Kidney epithelial cell (primary cell): ENCODE data around the gene GFY. TPM values are rescaled to one million over a fixed set of nuclear protein-coding genes. Genes with fewer than 3 reads are reported as not detected.

Source experiments
- DNase-seq: peaks from one replicate; pipeline ENCODE4 v3.0.0-alpha.2; 2010; ENCODE audit warnings: low read depth
- H3K27me3 ChIP-seq: 2 replicates; pipeline ENCODE4 v1.6.0; 2011; ENCODE audit warnings: low read length; ENCODE audit not compliant: control insufficient read depth, insufficient read depth
- H3K36me3 ChIP-seq: 2 replicates; pipeline ENCODE4 v1.5.1; 2011; ENCODE audit warnings: low read length; ENCODE audit not compliant: control insufficient read depth, insufficient read depth
- H3K4me3 ChIP-seq: 2 replicates; pipeline ENCODE4 v1.5.1; 2011; ENCODE audit warnings: low read depth, mild to moderate bottlenecking, control low read depth, low read length
- CTCF ChIP-seq: IDR thresholded peaks from 2 replicates; pipeline ENCODE4 v1.5.1; 2011; ENCODE audit warnings: mild to moderate bottlenecking, moderate library complexity, low read length, control low read depth, inconsistent platforms; ENCODE audit not compliant: insufficient read depth, poor library complexity, severe bottlenecking
- total RNA-seq: library from RNA; depleted of rRNA; stranded (reverse); fragments of >200 nt; gene quantifications from 2 replicates; pipeline ENCODE4 v1.2.3, GENCODE V29; 2015

Gene GFY
- total RNA-seq, 1 donor from 2014 or later: not detected

DNA sequence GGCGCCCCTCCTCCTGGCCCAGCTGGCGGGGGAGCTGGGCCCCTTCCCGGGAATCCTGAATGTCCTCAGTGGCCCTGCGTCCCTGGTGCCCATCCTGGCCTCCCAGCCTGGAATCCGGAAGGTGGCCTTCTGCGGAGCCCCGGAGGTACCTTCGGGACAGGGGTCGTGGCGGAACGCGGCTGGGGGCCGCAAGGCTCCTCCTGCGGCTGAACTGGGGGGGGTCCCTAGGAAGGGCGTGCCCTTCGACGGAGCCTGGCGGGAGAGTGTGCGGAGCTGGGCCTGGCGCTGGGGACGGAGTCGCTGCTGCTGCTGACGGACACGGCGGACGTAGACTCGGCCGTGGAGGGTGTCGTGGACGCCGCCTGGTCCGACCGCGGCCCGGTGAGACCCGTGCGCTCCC, 36.5 kb downstream of the GFY start:
- Histone ChIP-seq H3K36me3 (no peaks in the 10 kb centered on the region), H3K4me3 (no peak overlapping the region), H3K27me3 (no peaks in the 10 kb centered on the region)
- no peak for TF ChIP-seq CTCF
- DNase-seq: no peak

DNA sequence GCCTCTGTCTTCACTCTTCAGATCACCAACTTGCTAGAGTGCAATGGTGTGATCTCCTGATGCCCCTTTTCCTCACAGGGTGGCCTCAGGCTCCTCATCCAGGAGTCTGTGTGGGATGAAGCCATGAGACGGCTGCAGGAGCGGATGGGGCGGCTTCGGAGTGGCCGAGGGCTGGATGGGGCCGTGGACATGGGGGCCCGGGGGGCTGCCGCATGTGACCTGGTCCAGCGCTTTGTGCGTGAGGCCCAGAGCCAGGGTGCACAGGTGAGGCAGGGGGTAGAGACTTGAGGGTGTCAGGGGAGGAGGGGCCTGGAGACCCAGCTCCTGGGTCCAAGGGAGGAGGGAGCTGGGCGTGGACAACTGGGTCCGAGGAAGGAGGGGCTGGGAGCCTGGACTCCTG, 37.3 kb downstream of the GFY start:
- TF ChIP-seq CTCF: no peak
- no peak for DNase-seq
- H3K36me3 ChIP-seq: no peaks in the 10 kb centered on the region
- H3K4me3 ChIP-seq: no peak overlapping the region
- H3K27me3 ChIP-seq: no peaks in the 10 kb centered on the region

DNA sequence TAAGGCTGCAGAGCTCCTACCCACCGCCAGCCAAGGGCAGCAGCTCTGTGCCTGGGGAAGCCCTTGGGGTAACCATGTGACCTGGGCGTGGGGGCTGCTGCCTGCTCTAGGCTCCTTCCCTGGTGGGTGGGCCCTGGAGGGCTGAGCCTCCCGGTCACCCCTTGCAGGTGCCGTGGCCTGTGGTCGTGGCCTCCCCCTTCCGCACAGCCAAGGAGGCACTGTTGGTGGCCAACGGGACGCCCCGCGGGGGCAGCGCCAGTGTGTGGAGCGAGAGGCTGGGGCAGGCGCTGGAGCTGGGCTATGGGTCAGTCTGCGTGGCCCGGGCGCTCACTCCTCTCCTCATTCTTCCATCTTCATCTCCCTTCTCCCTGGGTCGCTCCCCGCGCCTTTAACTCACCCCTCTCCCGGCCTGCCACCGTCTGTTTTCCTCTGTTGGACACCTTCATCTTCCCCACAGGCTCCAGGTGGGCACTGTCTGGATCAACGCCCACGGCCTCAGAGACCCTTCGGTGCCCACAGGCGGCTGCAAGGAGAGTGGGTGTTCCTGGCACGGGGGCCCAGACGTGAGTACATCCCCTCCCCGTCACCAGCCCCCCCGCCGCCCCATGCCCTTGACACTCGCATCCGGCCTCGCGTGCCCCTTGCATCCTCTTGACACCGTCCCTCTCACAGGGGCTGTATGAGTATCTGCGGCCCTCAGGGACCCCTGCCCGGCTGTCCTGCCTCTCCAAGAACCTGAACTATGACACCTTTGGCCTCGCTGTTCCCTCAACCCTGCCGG, 39.0 kb downstream of the GFY start:
- no peak for DNase-seq
- no peak for TF ChIP-seq CTCF
- H3K27me3 ChIP-seq: no peaks in the 10 kb centered on the region
- H3K36me3 ChIP-seq: no peaks in the 10 kb centered on the region
- no peak overlapping the region for H3K4me3 ChIP-seq

GRCh38 chr19:49465371-49465770, 40.2 kb downstream of the GFY start:
- no peak overlapping the region for H3K4me3 ChIP-seq
- no peak for TF ChIP-seq CTCF
- no peaks in the 10 kb centered on the region for H3K27me3 ChIP-seq
- DNase-seq: no peak
- H3K36me3 ChIP-seq: no peaks in the 10 kb centered on the region

- DNase-seq: no peak
- H3K36me3 ChIP-seq: no peaks in the 10 kb centered on the region
Observed at GRCh38 chr19:49468199-49468598, 43.0 kb downstream of the GFY start.

More at GRCh38 chr19:49468199-49468598, 43.0 kb downstream of the GFY start:
- no peak overlapping the region for H3K4me3 ChIP-seq
- TF ChIP-seq CTCF: no peak
- H3K27me3 ChIP-seq: no peaks in the 10 kb centered on the region
